NCI-H187 treated with DMSO at 0.1 percent for 48 hours (cell line): ENCODE results near the gene UST.

Experiments used
- DNase-seq: peaks from one replicate; lab custom pipeline; 2025; lab: John Stamatoyannopoulos, UW

UST gene

GRCh38 chr6:149060985-149061760, 314.3 kb downstream of the UST start:
- peak; percentile 51 for DNase-seq

DNA sequence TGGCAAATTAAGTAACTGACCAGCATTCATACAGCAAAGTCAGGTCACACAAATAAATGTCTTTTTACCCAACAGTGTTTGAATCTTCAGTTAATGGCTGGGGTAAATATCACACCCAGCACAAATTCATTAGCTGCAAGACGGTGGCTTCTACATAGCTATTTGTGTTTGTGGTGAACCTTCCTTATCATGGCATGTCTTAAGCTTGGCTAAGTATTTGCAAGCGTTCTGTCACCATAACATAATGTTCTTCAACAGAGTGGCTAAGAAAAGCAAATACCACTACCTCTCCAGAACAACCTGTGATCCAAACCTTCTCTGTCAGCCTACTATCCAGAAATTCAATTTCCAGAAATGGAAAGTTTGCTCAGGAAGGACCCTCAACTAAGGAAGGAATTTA, 315.1 kb downstream of the UST start:
- no peak for DNase-seq

DNA sequence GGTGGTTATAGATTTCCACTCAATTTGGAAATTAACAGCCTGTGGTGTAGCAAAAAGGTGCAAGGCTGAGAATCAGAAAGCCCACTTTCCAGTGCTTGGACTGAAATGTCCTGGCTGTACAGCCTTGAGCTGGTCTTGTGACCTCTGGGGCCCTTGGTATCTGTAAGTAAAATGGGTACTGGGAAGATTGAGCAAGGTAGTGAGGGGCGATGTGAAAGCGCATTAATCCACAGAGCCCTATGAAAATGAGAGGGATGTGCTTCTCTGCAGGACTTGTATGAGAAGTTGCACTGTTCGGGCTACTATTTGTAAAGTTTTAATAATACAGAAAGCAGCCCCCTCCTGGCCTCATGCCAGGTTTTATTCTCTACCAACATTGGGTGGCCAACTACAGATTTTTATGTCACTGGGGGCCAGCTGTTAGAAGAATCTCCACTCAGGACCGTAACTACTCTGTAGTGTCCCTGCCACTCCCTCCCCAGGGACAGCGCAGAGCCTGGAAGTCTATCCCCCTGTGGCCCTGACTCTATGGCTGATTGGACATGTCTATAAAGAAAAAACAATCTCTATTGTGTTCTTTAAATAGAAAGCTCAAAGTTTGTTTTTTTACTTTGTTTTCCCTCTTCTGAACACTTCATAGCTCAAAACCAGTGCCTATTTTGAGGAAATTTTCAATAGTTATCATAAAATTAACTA, 316.0 kb downstream of the UST start:
- DNase-seq, result no peak

- DNase-seq, result no peak
Observed at GRCh38 chr6:149063468-149063867, 316.6 kb downstream of the UST start.

GRCh38 chr6:149064001-149064659, 317.3 kb downstream of the UST start:
- no peak for DNase-seq

- DNase-seq, result no peak
Observed at GRCh38 chr6:149064660-149065015, 317.8 kb downstream of the UST start.

DNA sequence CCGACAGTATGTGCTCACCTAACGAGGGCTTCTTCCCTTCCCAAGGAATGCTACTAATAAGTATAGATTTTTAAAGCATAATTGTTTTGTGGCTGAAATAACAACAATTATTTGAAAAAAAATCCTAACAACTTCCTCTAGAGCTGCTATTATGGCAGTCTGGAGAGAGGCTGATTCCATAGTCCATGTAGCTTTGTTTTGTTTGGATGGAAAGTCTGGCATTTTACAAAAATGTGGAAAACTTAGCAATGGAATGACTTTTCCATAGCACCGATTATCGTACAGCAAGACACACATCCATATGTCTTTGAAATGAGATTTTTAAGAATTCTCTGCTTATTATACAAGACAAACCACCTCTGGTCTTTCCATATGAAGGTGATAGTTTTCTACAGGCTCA, 318.3 kb downstream of the UST start:
- no peak for DNase-seq

GRCh38 chr6:149065658-149066556, 319.1 kb downstream of the UST start:
- no peak for DNase-seq

DNA sequence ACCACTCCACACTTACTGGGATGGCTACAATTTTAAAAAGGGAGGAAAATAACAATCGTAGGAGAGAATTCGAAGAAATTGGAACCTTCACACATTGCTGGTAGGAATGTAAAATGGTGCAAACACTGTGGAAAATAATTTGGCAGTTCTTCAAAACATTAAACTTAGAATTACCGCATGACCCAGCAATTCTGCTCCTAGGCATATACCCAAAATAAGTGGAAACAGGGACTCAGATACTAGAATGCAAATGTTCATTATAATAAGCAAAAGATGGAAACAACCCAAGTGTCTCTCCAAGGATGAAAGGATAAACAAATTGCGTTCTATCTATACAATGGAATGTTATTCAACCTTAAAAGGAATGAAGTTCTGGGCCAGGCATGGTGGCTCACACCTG, 325.2 kb downstream of the UST start:
- DNase-seq, result no peak

DNA sequence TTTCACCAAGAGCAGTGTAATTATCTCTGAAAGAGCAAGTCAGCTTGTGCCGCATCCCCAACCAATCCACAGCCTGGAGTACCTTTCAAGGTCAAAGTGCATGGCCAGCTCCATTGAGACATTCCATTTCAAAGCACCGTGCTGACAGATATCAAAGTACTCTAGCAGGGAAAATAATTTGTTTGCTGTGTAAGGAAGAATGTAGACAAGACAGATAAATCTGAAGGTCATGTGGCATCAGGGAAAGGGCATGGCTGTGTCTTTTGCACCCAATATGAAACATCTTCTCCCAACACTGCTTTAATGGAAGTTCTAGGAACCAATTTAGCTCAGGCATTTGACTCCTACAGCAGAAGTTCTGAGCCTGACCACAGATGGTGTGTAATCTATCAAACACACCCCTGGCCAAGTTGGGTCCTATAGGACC, 328.0 kb downstream of the UST start:
- DNase-seq, result no peak

DNA sequence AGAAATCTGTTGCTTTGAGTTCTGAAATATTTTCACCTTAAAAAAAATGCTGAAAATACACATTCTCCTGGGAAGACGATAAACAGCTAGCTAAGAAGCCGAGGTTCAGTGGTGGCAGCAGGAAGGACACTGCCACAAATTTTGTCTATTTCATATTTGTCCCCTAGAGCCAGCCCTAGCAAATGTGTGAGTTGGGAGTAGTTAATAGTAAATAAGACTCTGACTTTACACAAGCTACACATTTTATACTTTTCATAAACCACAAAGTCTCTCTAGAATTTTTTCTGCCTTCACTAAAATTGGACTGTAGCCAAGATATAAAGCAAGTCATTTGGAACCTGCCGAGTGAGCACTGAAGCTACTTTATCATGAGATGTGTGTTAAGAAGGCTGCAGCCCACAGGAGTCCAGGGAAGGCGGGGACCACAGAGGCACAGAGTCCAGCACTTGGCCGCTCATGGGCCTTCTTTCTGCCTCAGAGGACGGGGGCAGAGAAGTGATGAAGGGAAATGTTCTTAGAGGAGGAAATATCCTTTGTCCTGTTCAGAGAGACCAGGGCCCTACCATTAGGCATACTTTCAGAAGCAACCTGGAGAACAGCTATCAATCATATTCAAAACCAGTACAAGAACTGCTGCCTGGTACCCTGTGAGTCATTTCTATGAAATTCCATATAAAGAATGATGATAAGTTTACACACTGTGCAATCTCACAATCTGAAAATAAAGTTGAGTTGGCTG, 329.0 kb downstream of the UST start:
- DNase-seq, result no peak

DNA sequence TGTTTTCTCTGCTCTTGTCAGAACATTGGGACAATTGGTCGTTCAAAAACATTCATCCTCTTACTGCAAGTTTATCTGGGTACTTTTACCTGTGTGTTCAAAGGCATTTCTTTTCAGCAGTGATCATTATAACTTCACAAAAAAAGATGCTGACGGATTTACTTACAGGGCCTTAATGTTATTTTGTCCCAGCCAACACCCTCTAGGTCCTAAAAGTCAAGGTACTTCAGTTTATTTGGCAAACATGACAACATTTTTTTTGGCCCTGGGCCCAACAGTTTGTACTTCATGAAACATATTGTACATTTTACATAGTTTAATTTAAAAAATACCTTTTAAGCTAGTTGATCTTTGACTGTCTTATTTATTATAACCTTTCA, 329.5 kb downstream of the UST start:
- DNase-seq, result no peak

DNA sequence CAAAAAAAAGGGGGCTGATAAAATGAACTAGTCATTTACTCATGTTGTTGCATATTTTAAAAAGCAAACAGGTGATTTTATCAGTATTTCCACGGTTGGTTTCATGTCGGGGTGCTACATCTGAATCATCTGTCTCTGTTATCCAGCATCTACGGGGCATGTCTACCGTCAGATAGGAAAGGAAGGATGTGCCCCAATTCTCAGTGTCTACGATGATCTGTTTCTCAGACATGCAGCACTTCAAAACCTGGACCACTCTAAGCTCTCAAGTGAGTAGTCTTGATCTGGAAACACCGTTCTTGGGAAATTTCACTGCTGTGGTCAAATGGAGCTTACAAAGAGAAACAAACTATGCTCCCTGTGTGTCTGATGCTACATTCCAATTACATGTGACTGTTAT, 330.4 kb downstream of the UST start:
- DNase-seq, result no peak

DNA sequence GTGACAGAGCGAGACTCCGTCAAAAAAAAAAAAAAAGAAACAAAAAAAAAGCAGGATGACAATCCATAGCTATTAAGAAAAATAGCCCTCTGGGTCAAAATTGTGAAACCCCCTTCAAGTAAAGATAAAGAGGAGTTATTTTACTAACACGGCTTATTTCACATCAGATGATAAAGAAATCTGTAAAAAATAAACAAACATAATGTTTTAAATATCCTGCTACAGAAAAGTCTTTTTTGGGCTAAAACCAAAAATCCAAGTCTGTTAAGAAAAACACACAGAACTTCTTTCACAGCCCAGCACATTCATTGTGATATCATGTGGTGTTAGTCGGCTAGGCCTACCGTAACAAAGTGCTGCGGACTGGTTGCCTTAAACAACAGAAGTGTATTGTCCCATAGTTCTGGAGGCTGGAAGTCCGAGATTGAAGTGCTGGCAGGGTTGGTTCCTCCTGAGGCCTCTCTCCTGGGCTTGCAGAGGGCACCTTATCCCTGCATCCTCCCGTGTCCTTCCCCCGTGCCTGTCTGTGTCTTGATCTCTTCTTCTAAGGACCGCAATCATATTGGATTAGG, 331.5 kb downstream of the UST start:
- no peak for DNase-seq

DNA sequence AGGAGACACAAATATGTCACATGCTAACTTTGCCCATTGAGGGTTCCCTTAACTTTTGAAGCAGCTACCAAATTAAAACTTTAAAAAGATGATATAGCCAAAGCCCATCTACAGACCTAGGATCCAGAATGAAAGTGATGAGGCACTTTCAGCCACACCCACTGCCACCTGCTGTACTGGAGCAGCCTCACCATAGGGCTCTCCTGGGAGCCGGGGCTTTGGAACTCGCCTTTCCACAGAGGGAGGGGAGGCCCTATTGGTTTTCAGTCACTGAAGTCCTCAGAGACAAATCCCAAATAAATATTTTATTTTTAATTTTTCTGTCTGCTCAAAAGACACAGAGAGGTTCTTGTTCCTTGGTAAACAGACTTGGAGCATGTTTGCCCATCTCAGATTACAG, 332.6 kb downstream of the UST start:
- no peak for DNase-seq

DNA sequence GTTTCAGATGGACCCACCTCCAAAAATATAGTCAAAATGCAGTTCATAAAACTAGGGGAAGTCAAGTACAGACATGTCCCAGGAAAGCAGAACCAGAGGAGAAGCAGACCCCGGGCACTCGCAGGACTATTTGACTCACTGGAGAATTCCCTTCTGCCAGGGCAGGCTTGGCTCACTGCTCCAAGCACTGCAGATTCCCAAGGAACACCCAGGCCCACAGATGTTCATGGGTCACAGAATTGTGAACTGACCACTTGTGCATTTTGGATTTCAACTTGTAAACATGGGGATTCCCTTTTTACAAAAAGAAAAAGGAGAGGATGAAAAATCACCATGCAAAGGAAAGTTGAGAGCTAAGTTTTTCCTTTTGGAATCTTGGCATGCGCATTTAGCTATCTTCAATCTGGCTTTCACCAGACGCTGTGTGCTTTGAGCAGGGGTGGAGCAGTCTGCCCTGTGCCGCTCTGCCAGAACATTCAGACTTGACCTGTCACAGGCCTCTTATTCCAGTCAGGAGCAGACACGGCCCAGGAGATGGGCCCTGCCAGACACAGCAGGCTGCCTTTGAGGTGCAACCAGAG, 333.2 kb downstream of the UST start:
- no peak for DNase-seq

- DNase-seq, result no peak
Observed at GRCh38 chr6:149080511-149080910, 333.7 kb downstream of the UST start.

DNA sequence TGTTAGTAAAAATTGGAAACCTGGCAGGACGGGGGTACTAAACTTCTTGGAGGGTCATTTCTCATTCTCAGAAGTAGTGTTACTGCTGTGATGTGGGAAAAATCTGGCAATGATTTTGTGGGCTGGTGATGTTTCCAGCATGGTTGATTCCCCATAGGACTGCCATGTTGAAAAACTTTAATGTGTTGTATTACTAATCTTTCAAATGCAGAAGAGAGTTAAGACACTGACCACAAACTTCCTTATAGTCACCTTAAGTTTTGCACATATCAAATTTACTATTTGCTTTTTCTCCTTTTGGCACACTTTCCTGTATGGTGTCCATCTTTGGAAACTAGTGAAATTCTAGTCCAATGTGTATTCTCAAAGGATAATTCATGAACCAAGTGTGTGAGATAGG, 334.5 kb downstream of the UST start:
- DNase-seq, result no peak

DNA sequence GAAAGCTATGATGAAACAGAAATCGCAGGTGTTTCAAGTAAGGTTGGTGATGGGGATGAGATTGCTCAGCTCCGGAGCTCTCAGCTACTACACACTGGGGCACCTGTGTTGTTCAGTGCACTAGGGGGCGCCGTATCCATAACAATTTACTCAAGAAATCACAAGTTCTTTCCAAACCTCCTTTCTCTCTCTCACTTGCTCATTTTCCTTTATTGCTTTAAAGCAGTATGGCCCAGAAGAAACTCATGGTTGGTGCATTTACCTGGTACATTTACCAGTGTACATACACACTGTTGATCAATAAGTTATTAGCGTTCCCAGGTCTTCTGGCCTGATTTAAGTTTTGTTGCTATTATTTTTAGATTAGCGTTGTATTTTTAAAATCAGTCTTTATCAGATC, 335.5 kb downstream of the UST start:
- no peak for DNase-seq

DNA sequence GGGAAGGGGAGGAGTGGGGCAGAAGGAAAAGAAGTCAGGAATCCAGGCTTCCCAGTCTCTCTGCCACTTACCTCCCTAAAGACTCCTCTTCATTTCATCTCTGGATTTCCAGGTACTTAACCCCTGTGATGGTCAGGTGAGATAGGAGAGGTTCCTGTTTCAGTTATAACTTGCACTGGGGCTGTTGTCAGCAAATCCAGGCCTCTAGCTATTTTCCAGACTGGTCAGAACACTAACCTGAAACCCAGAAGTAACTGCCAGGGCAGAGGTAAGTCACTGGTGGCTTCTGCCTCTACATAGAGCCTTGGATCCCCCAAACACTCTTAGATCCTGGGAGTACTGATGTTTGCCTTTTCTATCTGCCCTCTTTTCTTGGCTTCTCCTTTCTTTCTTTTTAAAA, 337.2 kb downstream of the UST start:
- no peak for DNase-seq
